ENCODE results near the gene NAGS. TPM values are rescaled to one million over a fixed set of nuclear protein-coding genes. Genes with fewer than 3 reads are reported as not detected.
"Not testable (repeated sequence)": the region's sequence is repeated elsewhere in the genome, so short reads cannot be mapped to it uniquely, and the experiment has no call there.

NAGS gene, protein sequence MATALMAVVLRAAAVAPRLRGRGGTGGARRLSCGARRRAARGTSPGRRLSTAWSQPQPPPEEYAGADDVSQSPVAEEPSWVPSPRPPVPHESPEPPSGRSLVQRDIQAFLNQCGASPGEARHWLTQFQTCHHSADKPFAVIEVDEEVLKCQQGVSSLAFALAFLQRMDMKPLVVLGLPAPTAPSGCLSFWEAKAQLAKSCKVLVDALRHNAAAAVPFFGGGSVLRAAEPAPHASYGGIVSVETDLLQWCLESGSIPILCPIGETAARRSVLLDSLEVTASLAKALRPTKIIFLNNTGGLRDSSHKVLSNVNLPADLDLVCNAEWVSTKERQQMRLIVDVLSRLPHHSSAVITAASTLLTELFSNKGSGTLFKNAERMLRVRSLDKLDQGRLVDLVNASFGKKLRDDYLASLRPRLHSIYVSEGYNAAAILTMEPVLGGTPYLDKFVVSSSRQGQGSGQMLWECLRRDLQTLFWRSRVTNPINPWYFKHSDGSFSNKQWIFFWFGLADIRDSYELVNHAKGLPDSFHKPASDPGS
- 1 to 10 TPM; 2.7 to 3.2 TPM for total RNA-seq
- polyA plus RNA-seq = 1 to 10 TPM in 1 of 2 donors, under 1 TPM in 1; 0.45 to 1.7 TPM

- intact Hi-C loops (cut with micrococcal nuclease) = no loop called here
Observed at GRCh38 chr17:44004077-44004760, at the start of gene NAGS. Gene NAGS (plus strand): TSS chr17:44004622. CDS start chr17:44004664, 42 bp downstream.

DNA sequence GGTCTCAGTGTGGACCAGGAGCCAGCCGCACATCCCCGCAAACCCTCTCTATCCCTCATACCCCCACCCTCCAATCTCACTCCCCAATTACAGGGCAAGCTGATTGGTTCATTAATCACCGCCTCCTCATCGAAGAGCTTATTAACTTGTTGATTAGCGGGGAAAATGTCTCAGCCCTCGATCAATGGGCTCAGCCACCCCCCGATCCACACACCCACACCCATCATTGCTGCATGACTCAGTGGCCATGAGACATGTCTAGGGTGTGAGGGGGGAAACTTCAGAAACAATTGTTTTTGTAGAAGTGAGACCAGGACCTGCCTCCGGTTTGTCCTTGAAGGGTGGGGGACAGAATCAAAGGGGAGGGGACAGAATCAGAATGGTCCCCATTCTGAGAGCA, 48.2 kb upstream of the NAGS start:
- H3K27ac Mint-ChIP-seq = no peak overlapping the region
- ChIA-PET CTCF (ENCODE audit: partially characterized antibody) (interaction anchor here (0.5 kb wide), 1 partner anchor 67 kb away, joined by 4 read pairs; no protein-coding TSS in a partner anchor), POLR2A (ENCODE audit: partially characterized antibody) (no interaction called here)
- H3K36me3 Mint-ChIP-seq = no peaks in the 10 kb centered on the region
- Histone ChIP-seq H3K4me1 (ENCODE audit: insufficient read depth, low read length) (peaks cover 9% of the 10 kb centered on the region), H3K27me3 (ENCODE audit: insufficient read depth, low read length) (peaks cover 6% of the 10 kb centered on the region), H3K27ac (ENCODE audit: low read depth, low read length) (no peak overlapping the region), H3K9me3 (ENCODE audit: control insufficient read depth in 1 of 2, low read length in 2 of 2) (no peaks in the 10 kb centered on the region), H3K36me3 (ENCODE audit: insufficient read depth, low read length) (no peaks in the 10 kb centered on the region), H3K4me3 (ENCODE audit: low read length in 2 of 2) (no peak overlapping the region)
- intact Hi-C loops (cut with micrococcal nuclease) = no loop called here
- DNase-seq = no peak
- peaks cover 20 to 27% of the 10 kb centered on the region in 2 donors for H3K27me3 Mint-ChIP-seq
- H3K9me3 Mint-ChIP-seq = peaks cover 0 to 2% (median 0%) of the 10 kb centered on the region in 8 donors
- no peak overlapping the region for H3K4me3 Mint-ChIP-seq
- peaks cover 0 to 8% (median 3%) of the 10 kb centered on the region in 4 donors for H3K4me1 Mint-ChIP-seq

More at GRCh38 chr17:44004077-44004760, at the start of gene NAGS:
- Histone ChIP-seq H3K4me1 (ENCODE audit: insufficient read depth, low read length) (peaks cover 37% of the 10 kb centered on the region), H3K36me3 (ENCODE audit: insufficient read depth, low read length) (no peaks in the 10 kb centered on the region), H3K27ac (ENCODE audit: low read depth, low read length) (no peak within 1 kb of the TSS), H3K27me3 (ENCODE audit: insufficient read depth, low read length) (no peaks in the 10 kb centered on the region), H3K4me3 (ENCODE audit: low read length in 2 of 2) (peak within 1 kb of the TSS in 1 of 2 donors; percentile 41), H3K9me3 (ENCODE audit: control insufficient read depth in 1 of 2, low read length in 2 of 2) (no peaks in the 10 kb centered on the region)
- CTCF ChIA-PET (ENCODE audit: partially characterized antibody) = interaction anchor here (1.1 to 1.4 kb wide), 3 partner anchors 8 to 96 kb away, joined by 3 to 4 read pairs (median 3); no protein-coding TSS in a partner anchor
- H3K9me3 Mint-ChIP-seq = no peaks in the 10 kb centered on the region
- H3K4me3 Mint-ChIP-seq = peak within 1 kb of the TSS; percentile 52 to 88 (median 67)
- H3K27me3 Mint-ChIP-seq = peaks cover 0 to 1% of the 10 kb centered on the region in 2 donors
- peaks cover 8 to 31% (median 21%) of the 10 kb centered on the region in 4 donors for H3K4me1 Mint-ChIP-seq
- peaks cover 0 to 3% of the 10 kb centered on the region in 2 donors for H3K36me3 Mint-ChIP-seq
- H3K27ac Mint-ChIP-seq = peak within 1 kb of the TSS in 4 of 7 donors; percentile 30 to 52 (median 44)
- peak in 2 of 5 donors; percentile 8 to 51 for DNase-seq
- POLR2A ChIA-PET (ENCODE audit: partially characterized antibody) = interaction anchor here (0.6 kb wide), 1 partner anchor 41 kb away, joined by 4 read pairs; no protein-coding TSS in a partner anchor

- no peaks in the 10 kb centered on the region for H3K27me3 ChIP-seq (ENCODE audit: insufficient read depth, low read length)
- Mint-ChIP-seq H3K4me1 (no peaks in the 10 kb centered on the region), H3K27me3 (peaks cover 10 to 15% of the 10 kb centered on the region in 2 donors), H3K9me3 (peaks cover 0 to 2% (median 0%) of the 10 kb centered on the region in 8 donors), H3K27ac (no peak overlapping the region), H3K4me3 (no peak overlapping the region), H3K36me3 (no peaks in the 10 kb centered on the region)
- intact Hi-C loops (cut with micrococcal nuclease) = no loop called here
- H3K4me1 ChIP-seq (ENCODE audit: insufficient read depth, low read length) = no peaks in the 10 kb centered on the region
- H3K4me3 ChIP-seq (ENCODE audit: low read length in 2 of 2) = no peak overlapping the region
- POLR2A ChIA-PET (ENCODE audit: partially characterized antibody) = no interaction called here
- H3K36me3 ChIP-seq (ENCODE audit: insufficient read depth, low read length) = no peaks in the 10 kb centered on the region
- no peaks in the 10 kb centered on the region for H3K9me3 ChIP-seq (ENCODE audit: control insufficient read depth in 1 of 2, low read length in 2 of 2)
- CTCF ChIA-PET (ENCODE audit: partially characterized antibody) = interaction anchor here (1.3 kb wide), 1 partner anchor 81 kb away, joined by 3 read pairs; no protein-coding TSS in a partner anchor
- DNase-seq = no peak
- no peak overlapping the region for H3K27ac ChIP-seq (ENCODE audit: low read depth, low read length)
Observed at GRCh38 chr17:43958748-43959352, 45.6 kb upstream of the NAGS start.

GRCh38 chr17:43961292-43961691, 43.1 kb upstream of the NAGS start:
- DNase-seq; H3K27me3 Mint-ChIP-seq; H3K36me3 ChIP-seq (ENCODE audit: insufficient read depth, low read length); H3K9me3 Mint-ChIP-seq; H3K4me1 ChIP-seq (ENCODE audit: insufficient read depth, low read length); H3K4me3 Mint-ChIP-seq; H3K27ac Mint-ChIP-seq; H3K4me1 Mint-ChIP-seq; H3K9me3 ChIP-seq (ENCODE audit: control insufficient read depth in 1 of 2, low read length in 2 of 2); POLR2A ChIA-PET (ENCODE audit: partially characterized antibody); H3K27me3 ChIP-seq (ENCODE audit: insufficient read depth, low read length); H3K36me3 Mint-ChIP-seq; intact Hi-C loops (cut with micrococcal nuclease); H3K4me3 ChIP-seq (ENCODE audit: low read length in 2 of 2); H3K27ac ChIP-seq (ENCODE audit: low read depth, low read length): not testable (repeated sequence)
- CTCF ChIA-PET (ENCODE audit: partially characterized antibody) = interaction anchor here (0.9 to 2.9 kb wide), 3 partner anchors 10 to 28 kb away, joined by 3 to 9 read pairs (median 4); no protein-coding TSS in a partner anchor

- ChIA-PET CTCF (ENCODE audit: partially characterized antibody) (interaction anchor here (0.8 to 2.9 kb wide), 3 partner anchors 10 to 25 kb away, joined by 3 to 9 read pairs (median 3); no protein-coding TSS in a partner anchor), POLR2A (ENCODE audit: partially characterized antibody) (no interaction called here)
- no peak overlapping the region for H3K4me3 Mint-ChIP-seq
- intact Hi-C loops (cut with micrococcal nuclease) = no loop called here
- Histone ChIP-seq H3K9me3 (ENCODE audit: control insufficient read depth in 1 of 2, low read length in 2 of 2) (no peaks in the 10 kb centered on the region), H3K36me3 (ENCODE audit: insufficient read depth, low read length) (no peaks in the 10 kb centered on the region), H3K27ac (ENCODE audit: low read depth, low read length) (no peak overlapping the region), H3K27me3 (ENCODE audit: insufficient read depth, low read length) (no peaks in the 10 kb centered on the region), H3K4me3 (ENCODE audit: low read length in 2 of 2) (no peak overlapping the region), H3K4me1 (ENCODE audit: insufficient read depth, low read length) (no peaks in the 10 kb centered on the region)
- no peaks in the 10 kb centered on the region for H3K36me3 Mint-ChIP-seq
- peaks cover 9% of the 10 kb centered on the region in 2 donors for H3K27me3 Mint-ChIP-seq
- no peak overlapping the region for H3K27ac Mint-ChIP-seq
- no peak for DNase-seq
- H3K9me3 Mint-ChIP-seq = no peaks in the 10 kb centered on the region
- H3K4me1 Mint-ChIP-seq = no peaks in the 10 kb centered on the region
Observed at GRCh38 chr17:43961954-43962353, 42.5 kb upstream of the NAGS start.

DNA sequence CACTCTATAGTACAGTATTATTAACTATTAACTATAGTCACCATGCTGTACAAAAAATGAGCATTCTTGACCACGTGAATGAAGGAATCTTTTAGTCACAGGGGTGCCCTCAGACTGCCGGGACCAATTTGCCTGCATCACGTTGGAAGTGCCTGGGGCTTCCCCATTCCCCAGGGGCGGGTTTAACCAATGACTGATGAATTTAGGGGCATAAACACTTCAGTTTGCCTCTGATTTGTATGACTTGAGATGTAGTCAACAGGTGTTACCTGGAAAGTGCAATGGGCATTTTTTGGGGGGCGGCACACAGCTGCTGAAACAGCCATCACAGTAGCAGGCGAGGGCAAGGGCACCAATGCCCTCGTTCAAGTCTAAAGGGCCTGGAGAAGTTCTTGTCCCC, 41.9 kb upstream of the NAGS start:
- H3K4me1 Mint-ChIP-seq = no peaks in the 10 kb centered on the region
- Histone ChIP-seq H3K36me3 (ENCODE audit: insufficient read depth, low read length) (no peaks in the 10 kb centered on the region), H3K27ac (ENCODE audit: low read depth, low read length) (no peak overlapping the region), H3K4me3 (ENCODE audit: low read length in 2 of 2) (no peak overlapping the region), H3K27me3 (ENCODE audit: insufficient read depth, low read length) (no peaks in the 10 kb centered on the region), H3K4me1 (ENCODE audit: insufficient read depth, low read length) (no peaks in the 10 kb centered on the region), H3K9me3 (ENCODE audit: control insufficient read depth in 1 of 2, low read length in 2 of 2) (no peaks in the 10 kb centered on the region)
- H3K9me3 Mint-ChIP-seq = no peaks in the 10 kb centered on the region
- no peaks in the 10 kb centered on the region for H3K36me3 Mint-ChIP-seq
- peaks cover 9% of the 10 kb centered on the region in 2 donors for H3K27me3 Mint-ChIP-seq
- CTCF ChIA-PET (ENCODE audit: partially characterized antibody) = interaction anchor here (0.8 to 2.9 kb wide), 2 partner anchors 18 to 24 kb away, joined by 3 to 9 read pairs; no protein-coding TSS in a partner anchor
- DNase-seq = no peak
- H3K27ac Mint-ChIP-seq = no peak overlapping the region
- intact Hi-C loops (cut with micrococcal nuclease) = no loop called here
- no peak overlapping the region for H3K4me3 Mint-ChIP-seq
- POLR2A ChIA-PET (ENCODE audit: partially characterized antibody) = no interaction called here
